ENCODE data around the gene C20orf204.

C20orf204 gene

GRCh38 chr20:64021124-64021975 lies 14.6 kb upstream of the C20orf204 start:
- no peak for DNase-seq (ENCODE audit: low read depth)
- in situ Hi-C loops (cut with HindIII; ENCODE audit: low sequenced_read_pairs): no loop called here
- no peak for TF ChIP-seq CTCF (IDR thresholded peaks at IDR 0.05; ENCODE audit: low read depth, low read length, missing control alignments)
- no peak overlapping the region for H3K4me3 ChIP-seq (ENCODE audit: low read depth, low read length)

- no peak for DNase-seq (ENCODE audit: low read depth)
- no peak for TF ChIP-seq CTCF (IDR thresholded peaks at IDR 0.05; ENCODE audit: low read depth, low read length, missing control alignments)
- no peak overlapping the region for H3K4me3 ChIP-seq (ENCODE audit: low read depth, low read length)
- in situ Hi-C loops (cut with HindIII; ENCODE audit: low sequenced_read_pairs): no loop called here
These were observed 13.2 kb upstream of the C20orf204 start for GRCh38 chr20:64022671-64023360.

GRCh38 chr20:64023361-64024140 lies 12.4 kb upstream of the C20orf204 start:
- in situ Hi-C loops (cut with HindIII; ENCODE audit: low sequenced_read_pairs): no loop called here
- DNase-seq (ENCODE audit: low read depth): no peak
- no peak for TF ChIP-seq CTCF (IDR thresholded peaks at IDR 0.05; ENCODE audit: low read depth, low read length, missing control alignments)
- no peak overlapping the region for H3K4me3 ChIP-seq (ENCODE audit: low read depth, low read length)

- in situ Hi-C loops (cut with HindIII; ENCODE audit: low sequenced_read_pairs): no loop called here
- no peak for TF ChIP-seq CTCF (IDR thresholded peaks at IDR 0.05; ENCODE audit: low read depth, low read length, missing control alignments)
- no peak for DNase-seq (ENCODE audit: low read depth)
- H3K4me3 ChIP-seq (ENCODE audit: low read depth, low read length): no peak overlapping the region
These were observed 11.6 kb upstream of the C20orf204 start for GRCh38 chr20:64024141-64024990.

- TF ChIP-seq CTCF (IDR thresholded peaks at IDR 0.05; ENCODE audit: low read depth, low read length, missing control alignments): no peak
- H3K4me3 ChIP-seq (ENCODE audit: low read depth, low read length): no peak overlapping the region
- in situ Hi-C loops (cut with HindIII; ENCODE audit: low sequenced_read_pairs): no loop called here
These were observed 10.7 kb upstream of the C20orf204 start for GRCh38 chr20:64025101-64025825.

More at GRCh38 chr20:64025101-64025825, 10.7 kb upstream of the C20orf204 start:
- no peak for DNase-seq (ENCODE audit: low read depth)

Measured in astrocyte of the cerebellum (primary cell).